ENCODE results near the gene SMYD3. TPM values are rescaled to one million over a fixed set of nuclear protein-coding genes. Genes with fewer than 3 reads are reported as not detected.

SMYD3 gene
- total RNA-seq, 1 experiment from 2014 or later, result 25.5 TPM

- Histone ChIP-seq H2AK5ac (ENCODE audit: insufficient read length, low read length) (no peak overlapping the region), H3K4me1 (ENCODE audit: insufficient read depth, low read length) (no peaks in the 10 kb centered on the region), H2AFZ (ENCODE audit: low read length) (no peak overlapping the region), H3K9ac (ENCODE audit: extremely low read depth, insufficient read length, low read length) (no peak overlapping the region), H3K23me2 (ENCODE audit: insufficient read length, low read depth, low read length, poor library complexity, severe bottlenecking) (no peaks in the 10 kb centered on the region), H3K79me1 (ENCODE audit: insufficient read depth, low read depth, low read length, poor library complexity, severe bottlenecking) (no peaks in the 10 kb centered on the region), H3K56ac (ENCODE audit: insufficient read length, low read depth, low read length) (no peak overlapping the region), H2BK20ac (ENCODE audit: low read depth, low read length, poor library complexity, severe bottlenecking) (no peak overlapping the region), H3K18ac (ENCODE audit: insufficient read length, low read depth, low read length) (no peak overlapping the region), H3K9me3 (ENCODE audit: control insufficient read depth, low read depth, low read length) (no peaks in the 10 kb centered on the region), H3K4ac (ENCODE audit: low read depth, low read length) (no peak overlapping the region), H3K4me2 (ENCODE audit: insufficient read depth, insufficient read length, low read length) (no peak overlapping the region), H2BK120ac (ENCODE audit: low read depth, low read length, poor library complexity, severe bottlenecking) (no peak overlapping the region), H3K27me3 (ENCODE audit: insufficient read depth, low read length) (no peaks in the 10 kb centered on the region), H2BK15ac (ENCODE audit: low read depth, low read length) (no peak overlapping the region), H3K14ac (ENCODE audit: insufficient read depth, low read length) (no peak overlapping the region), H3K27ac (ENCODE audit: insufficient read length, low read depth, low read length) (no peak overlapping the region), H3K23ac (ENCODE audit: insufficient read length, low read depth, low read length) (no peak overlapping the region), H4K5ac (ENCODE audit: insufficient read length, low read depth, low read length) (no peak overlapping the region), H4K8ac (replicated peaks; ENCODE audit: insufficient read length, low read depth, low read length) (no peak overlapping the region), H3K79me2 (ENCODE audit: insufficient read depth, low read length) (no peaks in the 10 kb centered on the region), H4K91ac (ENCODE audit: insufficient read length, low read depth, low read length) (no peak overlapping the region), H3T11ph (ENCODE audit: low read length) (no peak overlapping the region), H2BK12ac (ENCODE audit: insufficient read length, low read depth, low read length) (no peak overlapping the region), H2BK5ac (ENCODE audit: insufficient read length, low read length) (no peak overlapping the region), H4K20me1 (ENCODE audit: control insufficient read depth, insufficient read depth, insufficient read length) (no peaks in the 10 kb centered on the region)
- Mint-ChIP-seq H3K27ac (no peak overlapping the region), H3K36me3 (ENCODE audit: insufficient read depth in 1 of 3, low read depth in 3 of 3) (no peaks in the 10 kb centered on the region), H3K4me3 (no peak overlapping the region), H3K27me3 (ENCODE audit: low read depth) (no peaks in the 10 kb centered on the region), H3K9me3 (no peaks in the 10 kb centered on the region), H3K4me1 (peaks cover 0 to 5% of the 10 kb centered on the region in 2 experiments; a peak in 1 of 4 replicates)
- no CpG with 5 or more reads among the region's 8 CpGs for WGBS (ENCODE audit: extremely low coverage, insufficient read length, low lambda C conversion rate)
- no peak for TF ChIP-seq CTCF (conservative IDR thresholded peaks at IDR 0.05)
- no peak for DNase-seq
Measured at GRCh38 chr1:245962453-245962852, 544.6 kb downstream of the SMYD3 start.

Measured in H9 (cell line).